ENCODE measurements around the gene SLC44A5.

Gene SLC44A5

GRCh38 chr1:75472971-75473603 lies 137.8 kb downstream of the SLC44A5 start:
- Histone ChIP-seq H3K4me3 (ENCODE audit: low read depth in 1 of 2, low read length in 2 of 2) (no peak overlapping the region), H3K4me1 (ENCODE audit: insufficient read depth, low read length) (no peaks in the 10 kb centered on the region), H3K9me3 (ENCODE audit: low read length) (no peaks in the 10 kb centered on the region), H3K27me3 (ENCODE audit: control insufficient read depth in 1 of 2, insufficient read depth in 2 of 2, low read length in 2 of 2) (no peaks in the 10 kb centered on the region), H3K36me3 (ENCODE audit: insufficient read depth, low read length) (no peaks in the 10 kb centered on the region), H3K27ac (ENCODE audit: low read depth, low read length) (no peak overlapping the region), H3K9ac (ENCODE audit: low read length) (no peak overlapping the region)

- Histone ChIP-seq H3K9ac (ENCODE audit: low read length) (no peak overlapping the region), H3K4me1 (ENCODE audit: insufficient read depth, low read length) (no peaks in the 10 kb centered on the region), H3K9me3 (ENCODE audit: low read length) (no peaks in the 10 kb centered on the region), H3K36me3 (ENCODE audit: insufficient read depth, low read length) (no peaks in the 10 kb centered on the region), H3K27me3 (ENCODE audit: control insufficient read depth in 1 of 2, insufficient read depth in 2 of 2, low read length in 2 of 2) (no peaks in the 10 kb centered on the region), H3K4me3 (ENCODE audit: low read depth in 1 of 2, low read length in 2 of 2) (no peak overlapping the region), H3K27ac (ENCODE audit: low read depth, low read length) (no peak overlapping the region)
Observed at GRCh38 chr1:75472089-75472970, 138.6 kb downstream of the SLC44A5 start.

- no peak overlapping the region for H3K4me3 ChIP-seq (ENCODE audit: low read depth in 1 of 2, low read length in 2 of 2)
Observed at GRCh38 chr1:75471252-75471651, 139.7 kb downstream of the SLC44A5 start.

GRCh38 chr1:75470448-75470847 lies 140.5 kb downstream of the SLC44A5 start:
- H3K27me3 ChIP-seq (ENCODE audit: control insufficient read depth in 1 of 2, insufficient read depth in 2 of 2, low read length in 2 of 2): no peaks in the 10 kb centered on the region
- no peak overlapping the region for H3K4me3 ChIP-seq (ENCODE audit: low read depth in 1 of 2, low read length in 2 of 2)

More at GRCh38 chr1:75471252-75471651, 139.7 kb downstream of the SLC44A5 start:
- no peaks in the 10 kb centered on the region for H3K27me3 ChIP-seq (ENCODE audit: control insufficient read depth in 1 of 2, insufficient read depth in 2 of 2, low read length in 2 of 2)
- H3K9ac ChIP-seq (ENCODE audit: low read length): no peak overlapping the region
- no peak overlapping the region for H3K27ac ChIP-seq (ENCODE audit: low read depth, low read length)
- H3K36me3 ChIP-seq (ENCODE audit: insufficient read depth, low read length): no peaks in the 10 kb centered on the region
- H3K9me3 ChIP-seq (ENCODE audit: low read length): no peaks in the 10 kb centered on the region
- H3K4me1 ChIP-seq (ENCODE audit: insufficient read depth, low read length): no peaks in the 10 kb centered on the region

GRCh38 chr1:75469586-75470173 lies 141.2 kb downstream of the SLC44A5 start:
- no peak overlapping the region for H3K9ac ChIP-seq (ENCODE audit: low read length)
- no peaks in the 10 kb centered on the region for H3K4me1 ChIP-seq (ENCODE audit: insufficient read depth, low read length)
- no peaks in the 10 kb centered on the region for H3K9me3 ChIP-seq (ENCODE audit: low read length)
- H3K27me3 ChIP-seq (ENCODE audit: control insufficient read depth in 1 of 2, insufficient read depth in 2 of 2, low read length in 2 of 2): no peaks in the 10 kb centered on the region
- no peak overlapping the region for H3K27ac ChIP-seq (ENCODE audit: low read depth, low read length)
- no peaks in the 10 kb centered on the region for H3K36me3 ChIP-seq (ENCODE audit: insufficient read depth, low read length)
- no peak overlapping the region for H3K4me3 ChIP-seq (ENCODE audit: low read depth in 1 of 2, low read length in 2 of 2)

More at GRCh38 chr1:75470448-75470847, 140.5 kb downstream of the SLC44A5 start:
- H3K9ac ChIP-seq (ENCODE audit: low read length): no peak overlapping the region
- H3K27ac ChIP-seq (ENCODE audit: low read depth, low read length): no peak overlapping the region
- no peaks in the 10 kb centered on the region for H3K36me3 ChIP-seq (ENCODE audit: insufficient read depth, low read length)
- H3K9me3 ChIP-seq (ENCODE audit: low read length): no peaks in the 10 kb centered on the region
- no peaks in the 10 kb centered on the region for H3K4me1 ChIP-seq (ENCODE audit: insufficient read depth, low read length)

GRCh38 chr1:75461808-75462325 lies 149.0 kb downstream of the SLC44A5 start:
- Histone ChIP-seq H3K27me3 (ENCODE audit: control insufficient read depth in 1 of 2, insufficient read depth in 2 of 2, low read length in 2 of 2) (no peaks in the 10 kb centered on the region), H3K27ac (ENCODE audit: low read depth, low read length) (no peak overlapping the region), H3K4me3 (ENCODE audit: low read depth in 1 of 2, low read length in 2 of 2) (no peak overlapping the region), H3K9ac (ENCODE audit: low read length) (no peak overlapping the region), H3K4me1 (ENCODE audit: insufficient read depth, low read length) (no peaks in the 10 kb centered on the region), H3K36me3 (ENCODE audit: insufficient read depth, low read length) (no peaks in the 10 kb centered on the region), H3K9me3 (ENCODE audit: low read length) (no peaks in the 10 kb centered on the region)

- no peak overlapping the region for H3K4me3 ChIP-seq (ENCODE audit: low read depth in 1 of 2, low read length in 2 of 2)
- H3K27me3 ChIP-seq (ENCODE audit: control insufficient read depth in 1 of 2, insufficient read depth in 2 of 2, low read length in 2 of 2): no peaks in the 10 kb centered on the region
- H3K9ac ChIP-seq (ENCODE audit: low read length): no peak overlapping the region
- H3K9me3 ChIP-seq (ENCODE audit: low read length): peaks cover 3% of the 10 kb centered on the region
- no peaks in the 10 kb centered on the region for H3K36me3 ChIP-seq (ENCODE audit: insufficient read depth, low read length)
- no peaks in the 10 kb centered on the region for H3K4me1 ChIP-seq (ENCODE audit: insufficient read depth, low read length)
- H3K27ac ChIP-seq (ENCODE audit: low read depth, low read length): no peak overlapping the region
Observed at GRCh38 chr1:75449998-75450397, 160.9 kb downstream of the SLC44A5 start.

- no peaks in the 10 kb centered on the region for H3K27me3 ChIP-seq (ENCODE audit: control insufficient read depth in 1 of 2, insufficient read depth in 2 of 2, low read length in 2 of 2)
- H3K9me3 ChIP-seq (ENCODE audit: low read length): no peaks in the 10 kb centered on the region
- H3K9ac ChIP-seq (ENCODE audit: low read length): no peak overlapping the region
- H3K4me3 ChIP-seq (ENCODE audit: low read depth in 1 of 2, low read length in 2 of 2): no peak overlapping the region
- H3K4me1 ChIP-seq (ENCODE audit: insufficient read depth, low read length): no peaks in the 10 kb centered on the region
- H3K36me3 ChIP-seq (ENCODE audit: insufficient read depth, low read length): no peaks in the 10 kb centered on the region
- H3K27ac ChIP-seq (ENCODE audit: low read depth, low read length): no peak overlapping the region
Observed at GRCh38 chr1:75444220-75444619, 166.7 kb downstream of the SLC44A5 start.

- H3K9me3 ChIP-seq (ENCODE audit: low read length): no peaks in the 10 kb centered on the region
- H3K4me3 ChIP-seq (ENCODE audit: low read depth in 1 of 2, low read length in 2 of 2): no peak overlapping the region
- H3K4me1 ChIP-seq (ENCODE audit: insufficient read depth, low read length): no peaks in the 10 kb centered on the region
- no peak overlapping the region for H3K9ac ChIP-seq (ENCODE audit: low read length)
- H3K27me3 ChIP-seq (ENCODE audit: control insufficient read depth in 1 of 2, insufficient read depth in 2 of 2, low read length in 2 of 2): no peaks in the 10 kb centered on the region
- no peaks in the 10 kb centered on the region for H3K36me3 ChIP-seq (ENCODE audit: insufficient read depth, low read length)
- H3K27ac ChIP-seq (ENCODE audit: low read depth, low read length): no peak overlapping the region
Observed at GRCh38 chr1:75440274-75440673, 170.6 kb downstream of the SLC44A5 start.

- Histone ChIP-seq H3K27ac (ENCODE audit: low read depth, low read length) (no peak overlapping the region), H3K36me3 (ENCODE audit: insufficient read depth, low read length) (no peaks in the 10 kb centered on the region), H3K9ac (ENCODE audit: low read length) (no peak overlapping the region), H3K9me3 (ENCODE audit: low read length) (no peaks in the 10 kb centered on the region), H3K27me3 (ENCODE audit: control insufficient read depth in 1 of 2, insufficient read depth in 2 of 2, low read length in 2 of 2) (no peaks in the 10 kb centered on the region), H3K4me1 (ENCODE audit: insufficient read depth, low read length) (no peaks in the 10 kb centered on the region), H3K4me3 (ENCODE audit: low read depth in 1 of 2, low read length in 2 of 2) (no peak overlapping the region)
Observed at GRCh38 chr1:75438355-75438754, 172.6 kb downstream of the SLC44A5 start.

GRCh38 chr1:75431843-75432242 lies 179.1 kb downstream of the SLC44A5 start:
- H3K4me3 ChIP-seq (ENCODE audit: low read depth in 1 of 2, low read length in 2 of 2): no peak overlapping the region
- H3K27me3 ChIP-seq (ENCODE audit: control insufficient read depth in 1 of 2, insufficient read depth in 2 of 2, low read length in 2 of 2): no peaks in the 10 kb centered on the region
- H3K4me1 ChIP-seq (ENCODE audit: insufficient read depth, low read length): no peaks in the 10 kb centered on the region
- no peak overlapping the region for H3K9ac ChIP-seq (ENCODE audit: low read length)
- H3K9me3 ChIP-seq (ENCODE audit: low read length): no peaks in the 10 kb centered on the region
- H3K27ac ChIP-seq (ENCODE audit: low read depth, low read length): no peak overlapping the region
- no peaks in the 10 kb centered on the region for H3K36me3 ChIP-seq (ENCODE audit: insufficient read depth, low read length)

Measured in muscle layer of colon (tissue), 2 donors.